HUDEP-2 (cell line): ENCODE data around the gene FGFBP1.

Experiments used
- DNase-seq, 76 experiments: peaks; one replicate each; lab custom pipeline; 2025; ENCODE audit not compliant: unreplicated experiment in 76 of 76; lab: John Stamatoyannopoulos, UW

The FGFBP1 gene

GRCh38 chr4:15938640-15939039 lies at the start of gene FGFBP1:
Gene FGFBP1 (minus strand): TSS chr4:15938740. CDS start chr4:15936632, 2,108 bp downstream.
- DNase-seq = no peak

DNA sequence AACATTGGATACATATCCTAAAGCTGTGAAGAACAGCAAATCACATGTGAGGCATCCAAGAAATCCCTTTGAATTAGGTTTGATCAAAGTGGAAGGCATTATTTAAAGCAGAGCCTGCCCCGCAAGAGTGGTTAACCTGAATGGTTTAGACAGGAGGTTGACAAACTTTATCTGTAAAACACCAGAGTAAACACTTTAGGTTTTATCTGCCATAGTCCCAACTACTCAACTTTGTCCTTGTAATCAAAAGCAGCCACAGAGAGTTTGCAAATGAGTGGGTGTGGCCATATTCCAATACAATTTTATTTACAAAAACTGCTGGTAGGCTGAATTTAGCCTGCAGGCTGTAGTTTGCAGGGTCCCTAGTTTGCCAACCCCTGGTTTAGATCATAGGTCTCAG lies 49.7 kb upstream of the FGFBP1 start:
- no peak for DNase-seq

DNA sequence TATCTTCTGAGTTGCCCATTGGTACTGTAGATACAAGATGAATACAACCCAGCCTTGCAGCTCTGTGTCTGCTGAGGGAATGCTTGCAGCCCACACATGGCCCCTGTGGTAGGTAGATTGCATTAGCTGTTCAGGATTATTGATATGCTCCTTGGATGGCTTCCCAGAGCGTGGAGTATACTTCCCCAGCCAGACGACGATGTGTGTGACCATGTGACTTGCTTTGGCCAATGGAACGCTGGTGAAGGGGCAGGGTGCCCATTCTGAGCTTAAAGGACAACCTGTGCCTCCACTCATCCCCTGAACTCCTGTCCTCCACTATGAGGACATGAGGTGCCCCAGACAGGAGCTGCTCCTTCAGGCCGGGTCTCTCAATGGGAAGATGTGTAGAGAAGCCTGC lies 48.4 kb upstream of the FGFBP1 start:
- peak in 2 of 76 experiments; percentile 0 to 8 for DNase-seq

DNA sequence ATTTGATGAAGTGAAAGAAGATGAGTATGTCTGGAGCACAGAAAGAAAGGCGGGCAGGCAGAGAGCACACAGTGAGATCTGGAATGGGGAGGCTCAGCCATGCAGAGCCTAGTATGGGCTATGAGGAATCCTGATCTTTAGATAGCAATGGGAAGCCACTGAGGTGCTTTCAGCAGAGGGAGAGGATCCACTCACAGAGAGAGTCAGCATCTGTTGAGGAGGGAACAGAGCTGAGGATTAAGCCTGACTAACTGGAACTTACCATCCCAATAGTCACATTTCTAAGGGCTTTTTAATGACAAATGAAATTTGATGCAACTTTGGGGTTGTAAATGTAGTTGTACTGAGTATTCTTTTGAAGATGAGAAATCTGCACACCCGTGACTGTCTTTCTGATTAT lies 45.1 kb upstream of the FGFBP1 start:
- DNase-seq = no peak

DNA sequence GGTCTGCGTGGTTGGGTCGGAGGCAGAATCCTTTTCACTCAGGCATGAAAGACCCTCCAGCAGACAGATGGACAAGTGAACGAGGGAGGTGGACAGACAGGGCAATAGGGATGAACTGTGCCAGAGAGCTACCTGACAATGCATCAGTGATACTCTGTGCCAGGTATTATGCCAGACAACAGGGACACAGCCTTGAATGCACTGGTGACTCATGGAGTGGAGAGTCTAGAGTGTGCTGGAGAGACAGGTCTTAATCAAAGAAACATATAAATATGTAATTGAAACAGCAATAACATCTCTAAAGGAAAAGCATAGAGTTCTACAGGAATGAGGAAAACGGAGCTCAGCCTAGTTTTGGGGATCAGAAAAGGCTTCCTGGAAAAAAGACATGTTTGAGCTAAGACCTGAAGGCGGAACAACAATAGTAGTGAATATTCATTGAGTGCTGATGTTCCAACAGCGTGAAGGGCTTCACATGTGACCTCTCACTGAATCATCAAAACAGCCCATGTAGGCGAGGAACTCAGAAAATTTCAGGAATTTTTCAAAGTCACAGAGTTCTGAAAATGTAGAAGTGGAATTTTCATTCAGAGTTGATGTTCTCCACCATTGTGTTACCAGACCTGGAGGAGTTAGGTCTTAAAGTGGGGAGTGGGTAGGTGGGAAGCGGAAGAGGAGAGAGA lies 44.4 kb upstream of the FGFBP1 start:
- DNase-seq = no peak

DNA sequence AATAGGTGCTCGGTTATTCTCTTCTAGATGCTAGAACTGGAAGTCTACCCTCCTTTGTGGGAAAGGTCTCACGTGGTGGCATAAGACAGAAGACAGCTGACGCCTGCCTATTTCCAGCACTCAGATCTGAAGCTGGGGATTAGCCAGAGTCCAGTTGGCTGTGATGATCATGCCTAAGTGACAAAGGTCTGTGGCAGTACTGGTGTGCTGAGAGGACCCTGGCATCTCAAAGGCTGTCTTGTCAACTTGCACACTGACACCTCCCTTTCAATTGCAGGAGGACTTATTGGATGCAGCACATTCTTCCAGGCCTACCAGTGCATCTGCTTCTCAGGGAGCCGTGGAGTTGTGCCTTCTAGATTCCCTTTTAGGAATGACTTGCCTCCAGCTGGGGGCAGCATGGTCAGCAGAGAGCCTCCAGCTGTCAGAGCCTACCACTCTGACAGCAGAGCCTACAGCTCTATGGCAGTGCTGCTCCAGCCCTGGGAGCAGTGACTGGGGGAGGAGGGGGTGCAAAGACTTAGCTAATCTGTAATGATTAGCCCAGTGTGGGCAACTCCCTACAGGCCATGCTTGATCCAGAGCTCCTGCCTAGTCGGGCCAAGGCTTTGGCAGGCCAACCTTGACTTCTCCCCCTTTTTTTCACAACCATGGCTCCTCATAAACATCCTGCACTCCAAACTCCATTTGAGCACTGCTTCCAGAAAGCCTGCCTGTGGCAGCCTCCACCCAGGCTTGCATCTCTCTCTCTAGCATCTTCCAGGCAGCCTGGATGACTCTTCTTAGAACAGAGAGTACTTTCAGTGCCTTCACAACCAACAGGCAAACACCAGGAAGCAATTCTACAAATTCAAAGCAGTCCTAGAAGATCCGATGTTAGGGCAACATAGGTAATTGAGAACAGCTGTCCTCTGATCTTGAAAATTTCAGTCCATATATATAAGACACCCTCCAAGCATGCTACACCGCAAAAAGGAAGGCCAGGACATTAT lies 38.2 kb upstream of the FGFBP1 start:
- DNase-seq = no peak

DNA sequence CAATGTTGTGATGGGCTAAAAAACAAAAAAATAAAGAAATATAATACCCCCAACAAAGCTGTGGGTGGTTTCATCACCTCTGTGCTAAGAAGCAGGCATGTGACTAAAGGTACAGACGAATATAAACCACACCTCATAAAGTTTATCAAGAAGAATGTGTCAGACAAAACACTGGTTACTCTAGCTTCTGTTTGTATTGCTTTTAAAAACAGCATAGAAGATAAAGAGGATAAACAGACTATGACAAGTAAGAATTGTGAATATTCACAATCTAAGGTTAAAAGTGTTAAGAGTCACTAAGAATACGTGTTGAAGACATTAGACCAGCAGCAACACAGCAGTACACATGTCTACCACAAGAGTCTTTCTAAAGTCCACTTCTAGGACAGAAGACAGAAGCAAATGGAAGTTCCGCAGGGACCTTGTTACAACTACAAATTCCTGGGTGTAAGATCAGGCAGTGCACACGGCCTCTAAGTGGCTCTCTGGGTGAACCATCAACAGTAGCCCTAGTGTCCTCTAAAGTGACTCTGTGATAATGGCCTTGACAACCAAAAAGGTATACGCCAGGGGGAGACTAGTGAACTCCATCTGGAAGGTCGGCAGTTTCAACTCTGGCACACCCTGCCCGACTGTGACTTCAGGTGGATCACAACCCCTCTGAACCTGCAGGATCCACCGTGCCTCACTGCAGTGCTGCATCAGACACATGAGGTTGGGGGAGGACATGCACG lies 32.7 kb upstream of the FGFBP1 start:
- no peak for DNase-seq

GRCh38 chr4:15968551-15969300 lies 30.2 kb upstream of the FGFBP1 start:
- no peak for DNase-seq

DNA sequence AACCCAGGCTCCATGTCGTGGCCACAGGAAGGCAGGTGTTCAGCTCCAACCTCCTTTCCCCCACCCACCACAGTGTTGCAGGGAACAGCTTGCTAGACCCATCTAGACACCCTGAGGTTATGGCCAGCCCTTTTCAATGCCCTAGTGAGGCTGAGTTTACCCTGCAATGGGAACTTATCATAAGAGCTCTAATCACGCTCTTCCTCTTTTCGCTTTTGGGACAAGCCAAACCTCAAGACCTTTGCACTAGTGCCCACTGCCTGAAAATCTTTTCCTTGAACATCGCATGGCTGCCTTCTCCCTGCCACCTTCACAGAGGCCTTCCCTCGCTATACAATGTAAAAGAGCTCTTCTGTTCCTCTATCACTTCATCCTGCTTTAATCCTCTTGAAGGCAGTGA lies 26.8 kb upstream of the FGFBP1 start:
- no peak for DNase-seq

GRCh38 chr4:15964159-15964558 lies 25.6 kb upstream of the FGFBP1 start:
- DNase-seq = no peak

GRCh38 chr4:15963576-15963975 lies 25.0 kb upstream of the FGFBP1 start:
- no peak for DNase-seq

DNA sequence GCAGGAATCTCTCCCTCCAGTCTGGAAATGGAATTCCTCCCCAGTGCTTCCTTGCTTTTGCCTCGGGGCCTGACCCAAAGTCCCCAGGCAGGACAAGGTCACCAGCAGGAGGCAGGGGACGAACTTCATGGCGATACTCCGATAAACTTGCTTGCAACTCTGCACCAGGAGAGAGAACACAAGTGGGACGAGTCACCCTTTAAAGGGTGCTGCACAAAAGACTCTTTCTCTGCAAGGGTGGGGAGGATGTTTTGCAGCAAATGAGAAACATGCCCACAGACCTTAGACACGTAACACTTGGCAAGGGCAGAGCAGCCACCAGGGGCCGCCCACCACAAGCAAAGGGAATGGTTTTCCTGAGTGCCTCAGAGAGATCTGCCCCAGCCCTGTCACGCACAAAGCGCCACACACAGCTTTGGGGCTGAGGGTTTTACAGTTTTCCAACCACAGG lies 24.5 kb upstream of the FGFBP1 start, which contains the start of gene FGFBP2:
Gene FGFBP2, minus strand, starts transcription at position 175 of the 451 bp plus-strand sequence. Its CDS starts 46 bp downstream, at position 129.
- DNase-seq = peak in 17 of 76 experiments; percentile 0 to 48 (median 10)

- DNase-seq = no peak
These were observed 23.4 kb upstream of the FGFBP1 start for GRCh38 chr4:15961781-15962510.

DNA sequence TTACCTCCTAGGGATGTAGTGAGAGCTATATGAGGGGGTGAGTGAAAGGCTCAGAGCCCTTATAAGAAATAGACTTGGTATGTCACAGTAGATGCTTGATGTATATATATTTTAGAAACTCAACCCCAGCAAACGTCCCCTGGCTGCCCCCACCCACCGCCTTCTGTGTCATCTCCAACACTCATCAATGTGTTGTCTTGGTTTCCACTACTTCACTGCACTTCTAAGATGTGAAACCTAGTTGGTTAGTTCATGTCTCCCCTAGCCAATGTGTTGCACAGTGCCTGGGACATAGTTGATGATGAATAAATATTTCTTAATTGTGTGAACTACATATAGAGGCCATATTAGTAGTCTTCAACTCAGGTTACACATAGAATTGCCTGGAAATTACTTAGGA lies 20.0 kb upstream of the FGFBP1 start:
- no peak for DNase-seq

DNA sequence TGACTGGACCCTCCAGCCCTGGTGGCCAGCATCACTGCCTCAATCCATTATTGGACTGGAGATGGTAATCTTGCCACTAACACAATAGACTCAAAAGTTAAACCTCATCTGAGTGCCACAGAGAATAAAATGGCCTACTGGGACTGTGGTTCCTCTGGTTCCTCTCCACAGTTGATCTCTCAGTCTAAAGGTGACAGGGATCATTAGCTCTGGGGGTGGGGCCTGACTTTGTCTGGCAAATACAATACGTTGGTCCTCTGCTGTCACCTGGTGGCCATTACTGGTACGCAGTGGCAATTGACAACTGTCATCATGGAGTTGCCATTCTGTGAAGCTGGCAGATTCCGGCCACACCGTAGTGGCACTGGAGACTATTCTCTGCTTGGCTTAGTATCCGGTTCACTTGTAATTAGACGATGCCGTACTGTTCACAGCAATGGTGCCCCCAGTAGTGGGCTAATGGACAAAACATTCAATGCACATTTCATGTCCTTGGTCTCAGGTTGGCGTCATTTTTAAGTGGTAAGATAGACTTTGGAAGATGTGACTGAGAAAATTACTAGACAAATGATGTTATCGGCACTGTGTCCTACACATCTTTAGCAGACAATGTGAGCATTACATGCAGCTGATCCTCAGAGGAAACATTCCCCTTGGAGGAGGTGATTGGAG lies 17.8 kb upstream of the FGFBP1 start:
- DNase-seq = peak in 63 of 76 experiments; percentile 0 to 74 (median 39)

DNA sequence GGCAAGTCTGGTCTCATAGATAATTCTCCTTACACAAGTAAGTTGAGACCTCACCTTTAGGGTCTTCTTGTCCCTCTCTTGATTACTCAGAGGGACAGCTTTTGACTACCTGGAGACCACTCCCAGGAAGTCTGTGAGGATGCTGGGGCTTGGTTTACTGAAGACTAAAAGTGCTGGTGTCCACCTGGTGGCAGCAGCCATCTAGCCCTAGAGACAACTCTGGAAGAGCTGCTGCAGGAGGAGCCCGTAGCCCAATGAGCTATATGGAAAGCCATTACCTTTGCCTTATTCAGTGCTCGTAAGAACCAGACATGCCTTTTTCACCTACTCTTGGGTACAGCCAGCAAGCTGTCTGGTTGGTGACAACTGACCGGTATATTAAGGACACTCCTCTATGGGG lies 17.1 kb upstream of the FGFBP1 start:
- no peak for DNase-seq

GRCh38 chr4:15953625-15954024 lies 15.1 kb upstream of the FGFBP1 start:
- DNase-seq = no peak

GRCh38 chr4:15951781-15952180 lies 13.2 kb upstream of the FGFBP1 start:
- DNase-seq = no peak

DNA sequence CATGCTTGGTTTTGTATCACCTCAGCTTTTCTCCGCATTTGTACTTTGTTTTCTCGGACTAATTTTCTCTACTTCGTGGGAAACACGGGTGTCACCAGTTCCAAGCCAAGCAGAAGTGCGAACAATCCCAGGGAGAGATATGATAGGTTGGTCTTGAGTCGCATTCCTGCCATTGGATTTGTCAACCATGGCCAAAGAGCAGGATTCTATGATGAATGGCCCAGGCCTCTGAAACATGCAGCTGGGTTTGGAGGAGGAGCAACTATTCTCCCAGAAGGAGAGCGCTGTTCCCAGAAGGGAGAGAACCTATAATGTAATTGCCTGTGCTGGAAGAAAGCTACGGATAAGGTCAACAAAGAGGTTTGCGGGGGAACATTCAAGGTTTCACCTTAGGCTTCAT lies 10.3 kb upstream of the FGFBP1 start:
- no peak for DNase-seq
